ENCODE data around the gene SNX21. TPM values are rescaled to one million over a fixed set of nuclear protein-coding genes. Genes with fewer than 3 reads are reported as not detected.
"Not testable (repeated sequence)": the region's sequence is repeated elsewhere in the genome, so short reads cannot be mapped to it uniquely, and the experiment has no call there.

The SNX21 gene
- total and polyA plus RNA-seq, 2 donors (not counting 3 experiments of a cell fraction or from before 2014, with no cell fraction given) = 11.6 to 11.9 TPM

- no peaks in the 10 kb centered on the region for H3K27me3 ChIP-seq (ENCODE audit: control insufficient read depth in 2 of 2, insufficient read depth in 2 of 2, low read length in 2 of 2)
- no TSS peak for BruUV-seq (replicated peaks)
- H3K4me2 ChIP-seq (ENCODE audit: insufficient read depth, low read length) = no peak overlapping the region
- DNase-seq (ENCODE audit: low read depth, low spot score) (no peak), FAIRE-seq (no peak)
- peaks cover 12 to 20% of the 10 kb centered on the region in 2 experiments for H3K36me3 ChIP-seq (ENCODE audit: control insufficient read depth in 2 of 2, extremely low read depth in 1 of 2, insufficient read depth in 2 of 2, low read length in 2 of 2)
- no peak overlapping the region for H3K4me3 ChIP-seq (replicated peaks in 1 of 3; ENCODE audit: insufficient read depth in 1 of 3, low read depth in 1 of 3, low read length in 3 of 3)
- POLR2A ChIA-PET = no interaction called here
- dilution Hi-C loops (cut with MboI; ENCODE audit: extremely low pct_ligation_motif_present, low sequenced_read_pairs) = no loop called here
- H3K79me2 ChIP-seq (ENCODE audit: control insufficient read depth, insufficient read depth, low read length) = peaks cover 9% of the 10 kb centered on the region
- CTCF ChIA-PET = interaction anchor here (1.2 kb wide), 1 partner anchor 173 kb away, joined by 4 read pairs; no protein-coding TSS in a partner anchor
- no peak for TF ChIP-seq JUN (IDR thresholded peaks at IDR 0.05; ENCODE audit: borderline replicate concordance, insufficient read depth, insufficient read length, low read depth)
- TF ChIP-seq MYC (IDR thresholded peaks at IDR 0.05; ENCODE audit: low read depth, low read length) = no peak
- TF ChIP-seq FOS (IDR thresholded peaks at IDR 0.05; ENCODE audit: borderline replicate concordance, insufficient read depth, low read length) = no peak
- no peak for TF ChIP-seq EZH2 (IDR thresholded peaks at IDR 0.05; ENCODE audit: borderline replicate concordance, low read depth, low read length, severe bottlenecking)
- no peak for TF ChIP-seq POLR2AphosphoS5 (IDR thresholded peaks at IDR 0.05; ENCODE audit: insufficient read depth, low read depth, low read length)
- intact Hi-C loops (cut with micrococcal nuclease) = loop anchor here (10.0 kb wide), 1 partner anchor 832 kb away; the partner anchor contains the start of genes STK4 and TOMM34
- H3K4me1 ChIP-seq (ENCODE audit: control insufficient read depth, extremely low read depth, insufficient read depth, low read length) = peaks cover 7% of the 10 kb centered on the region
- H3K9ac ChIP-seq (replicated peaks; ENCODE audit: extremely low read depth, insufficient read depth, low read length) = no peak overlapping the region
- no peaks in the 10 kb centered on the region for H3K9me1 ChIP-seq (replicated peaks; ENCODE audit: control insufficient read depth, extremely low read depth, insufficient read depth, low read length)
- H3K9me3 ChIP-seq (replicated peaks; ENCODE audit: control insufficient read depth, insufficient read depth, low read length) = no peaks in the 10 kb centered on the region
- H4K20me1 ChIP-seq (replicated peaks; ENCODE audit: control insufficient read depth, extremely low read depth, insufficient read depth, low read length) = no peaks in the 10 kb centered on the region
- no peak overlapping the region for H2AFZ ChIP-seq (ENCODE audit: low read depth, low read length)
- no peak overlapping the region for H3K27ac ChIP-seq (ENCODE audit: insufficient read depth, low read depth, low read length)
Measured at GRCh38 chr20:45796337-45797065, 37.1 kb upstream of the SNX21 start.

- H3K9me3 ChIP-seq (replicated peaks; ENCODE audit: control insufficient read depth, insufficient read depth, low read length); H3K9me1 ChIP-seq (replicated peaks; ENCODE audit: control insufficient read depth, extremely low read depth, insufficient read depth, low read length); BruUV-seq (replicated peaks); H3K79me2 ChIP-seq (ENCODE audit: control insufficient read depth, insufficient read depth, low read length); H4K20me1 ChIP-seq (replicated peaks; ENCODE audit: control insufficient read depth, extremely low read depth, insufficient read depth, low read length); H3K27me3 ChIP-seq (ENCODE audit: control insufficient read depth in 2 of 2, insufficient read depth in 2 of 2, low read length in 2 of 2); H3K4me3 ChIP-seq (replicated peaks in 1 of 3; ENCODE audit: insufficient read depth in 1 of 3, low read depth in 1 of 3, low read length in 3 of 3); DNase-seq (ENCODE audit: low read depth, low spot score); H2AFZ ChIP-seq (ENCODE audit: low read depth, low read length); CTCF ChIA-PET; H3K4me1 ChIP-seq (ENCODE audit: control insufficient read depth, extremely low read depth, insufficient read depth, low read length); POLR2A ChIA-PET; H3K9ac ChIP-seq (replicated peaks; ENCODE audit: extremely low read depth, insufficient read depth, low read length); H3K4me2 ChIP-seq (ENCODE audit: insufficient read depth, low read length); FAIRE-seq; dilution Hi-C loops (cut with MboI; ENCODE audit: extremely low pct_ligation_motif_present, low sequenced_read_pairs); H3K27ac ChIP-seq (ENCODE audit: insufficient read depth, low read depth, low read length): not testable (repeated sequence)
- peaks cover 13 to 23% of the 10 kb centered on the region in 2 experiments for H3K36me3 ChIP-seq (ENCODE audit: control insufficient read depth in 2 of 2, extremely low read depth in 1 of 2, insufficient read depth in 2 of 2, low read length in 2 of 2)
- intact Hi-C loops (cut with micrococcal nuclease) = loop anchor here (10.0 kb wide), 1 partner anchor 833 kb away; the partner anchor contains the start of genes STK4 and TOMM34
Measured at GRCh38 chr20:45797510-45797909, 36.1 kb upstream of the SNX21 start.

GRCh38 chr20:45797955-45798354 lies 35.6 kb upstream of the SNX21 start:
- FAIRE-seq; H4K20me1 ChIP-seq (replicated peaks; ENCODE audit: control insufficient read depth, extremely low read depth, insufficient read depth, low read length); dilution Hi-C loops (cut with MboI; ENCODE audit: extremely low pct_ligation_motif_present, low sequenced_read_pairs); H3K4me1 ChIP-seq (ENCODE audit: control insufficient read depth, extremely low read depth, insufficient read depth, low read length); H3K9ac ChIP-seq (replicated peaks; ENCODE audit: extremely low read depth, insufficient read depth, low read length); H3K4me3 ChIP-seq (replicated peaks in 1 of 3; ENCODE audit: insufficient read depth in 1 of 3, low read depth in 1 of 3, low read length in 3 of 3); H3K9me3 ChIP-seq (replicated peaks; ENCODE audit: control insufficient read depth, insufficient read depth, low read length); POLR2A ChIA-PET; H3K9me1 ChIP-seq (replicated peaks; ENCODE audit: control insufficient read depth, extremely low read depth, insufficient read depth, low read length); BruUV-seq (replicated peaks); H3K27ac ChIP-seq (ENCODE audit: insufficient read depth, low read depth, low read length); H3K4me2 ChIP-seq (ENCODE audit: insufficient read depth, low read length); H3K79me2 ChIP-seq (ENCODE audit: control insufficient read depth, insufficient read depth, low read length); DNase-seq (ENCODE audit: low read depth, low spot score); H3K27me3 ChIP-seq (ENCODE audit: control insufficient read depth in 2 of 2, insufficient read depth in 2 of 2, low read length in 2 of 2); H2AFZ ChIP-seq (ENCODE audit: low read depth, low read length): not testable (repeated sequence)
- H3K36me3 ChIP-seq (ENCODE audit: control insufficient read depth in 2 of 2, extremely low read depth in 1 of 2, insufficient read depth in 2 of 2, low read length in 2 of 2) = peaks cover 14 to 24% of the 10 kb centered on the region in 2 experiments
- CTCF ChIA-PET = interaction anchor here (1.2 to 2.1 kb wide), 6 partner anchors 23 to 189 kb away, joined by 3 to 13 read pairs (median 6); no protein-coding TSS in a partner anchor
- intact Hi-C loops (cut with micrococcal nuclease) = loop anchor here (10.0 kb wide), 1 partner anchor 833 kb away; the partner anchor contains the start of genes STK4 and TOMM34
